Measurements from ENCODE around the gene ZFAND3. TPM values are rescaled to one million over a fixed set of nuclear protein-coding genes. Genes with fewer than 3 reads are reported as not detected.

The ZFAND3 gene
- total and polyA plus RNA-seq, 2 donors (not counting 1 experiment from before 2014, with no cell fraction given), result 13.5 to 58.3 TPM

DNA sequence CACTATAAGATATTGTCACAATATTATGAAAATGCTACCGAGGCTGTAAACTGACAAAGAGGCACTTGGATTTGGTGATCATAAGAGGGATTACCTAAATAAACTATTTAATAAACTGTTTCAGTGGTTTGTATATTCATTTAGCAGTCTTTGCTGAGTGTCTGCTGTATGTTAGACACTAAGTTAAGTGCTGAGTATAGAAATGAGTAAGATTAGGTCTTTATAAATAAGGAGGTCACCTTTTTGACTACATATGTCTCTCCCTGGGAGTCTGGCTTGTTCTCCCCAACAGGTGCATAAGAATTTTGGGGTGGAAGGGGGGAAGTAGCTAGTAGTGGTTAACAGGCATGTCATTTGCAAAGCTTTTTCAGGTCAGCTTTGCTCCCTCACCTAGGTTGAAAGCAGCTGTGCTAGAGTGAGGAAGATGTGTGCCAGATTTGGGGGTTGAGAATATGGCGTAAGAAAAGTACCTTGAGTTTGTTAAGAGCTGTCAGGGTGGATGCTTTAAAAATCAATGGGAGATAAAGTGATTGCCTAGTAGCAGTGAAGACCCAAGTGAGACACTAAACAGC is 246.3 kb downstream of the ZFAND3 start:
- H3K27me3 ChIP-seq (replicated peaks in 1 of 4; ENCODE audit: control extremely low read depth in 1 of 4, control insufficient read depth in 3 of 4, insufficient read depth in 4 of 4, low read length in 3 of 4), result no peaks in the 10 kb centered on the region
- H3K79me2 ChIP-seq (ENCODE audit: control insufficient read depth, insufficient read depth, low read length), result no peaks in the 10 kb centered on the region
- no peak overlapping the region for H3K4me3 ChIP-seq (ENCODE audit: control extremely low read depth in 1 of 5, extremely low read depth in 1 of 5, insufficient read depth in 1 of 5, low read depth in 2 of 5, low read length in 4 of 5)
- peaks cover 3% of the 10 kb centered on the region for H4K20me1 ChIP-seq (ENCODE audit: control insufficient read depth, insufficient read depth, low read length, poor library complexity, severe bottlenecking)
- ChIA-PET CTCF (interaction anchor here (0.7 kb wide), 1 partner anchor 18 kb away, joined by 3 read pairs; no protein-coding TSS in a partner anchor), POLR2A (interaction anchor here (0.6 kb wide), 1 partner anchor 247 kb away, joined by 3 read pairs; no protein-coding TSS in a partner anchor)
- H3K36me3 ChIP-seq (replicated peaks in 1 of 2; ENCODE audit: control extremely low read depth in 1 of 2, control insufficient read depth in 1 of 2, extremely low read depth in 1 of 2, insufficient read depth in 2 of 2, low read length in 1 of 2), result peaks cover 13 to 20% of the 10 kb centered on the region in 2 experiments
- no peak overlapping the region for H3K4me2 ChIP-seq (replicated peaks; ENCODE audit: low read depth, low read length, poor library complexity, severe bottlenecking)
- H3K9ac ChIP-seq (ENCODE audit: low read length), result no peak overlapping the region
- intact Hi-C loops (cut with micrococcal nuclease), result no loop called here
- no peak for DNase-seq
- no peak for ATAC-seq (ENCODE audit: low read depth)
- Mint-ChIP-seq H3K4me3 (no peak overlapping the region), H3K27ac (peak overlapping the region; percentile 68), H3K9me3 (ENCODE audit: insufficient read depth) (no peaks in the 10 kb centered on the region), H3K4me1 (peaks cover 48% of the 10 kb centered on the region), H3K27me3 (no peaks in the 10 kb centered on the region)
- TF ChIP-seq EZH2 (IDR thresholded peaks at IDR 0.05; ENCODE audit: borderline replicate concordance, insufficient read depth, low read depth, low read length, poor library complexity, severe bottlenecking) (no peak), CTCF (IDR thresholded peaks at IDR 0.05) (no peak)
- WGBS (ENCODE audit: insufficient coverage), result no CpG with 5 or more reads among the region's 2 CpGs
- peak overlapping the region in 1 of 2 donors; percentile 4 for H3K27ac ChIP-seq (ENCODE audit: low read length in 2 of 2)
- no peaks in the 10 kb centered on the region for H3K9me3 ChIP-seq (ENCODE audit: control extremely low read depth in 1 of 3, control insufficient read depth in 2 of 3, insufficient read depth in 1 of 3, low read length in 2 of 3)
- H3K4me1 ChIP-seq (ENCODE audit: control insufficient read depth in 2 of 2, insufficient read depth in 2 of 2, low read length in 2 of 2), result peaks cover 10 to 12% of the 10 kb centered on the region in 2 donors
- no peak overlapping the region for H2AFZ ChIP-seq (ENCODE audit: insufficient read depth, low read depth, low read length, poor library complexity, severe bottlenecking)

GRCh38 chr6:38067263-38067980 is 247.9 kb downstream of the ZFAND3 start:
- H3K4me2 ChIP-seq (replicated peaks; ENCODE audit: low read depth, low read length, poor library complexity, severe bottlenecking), result no peak overlapping the region
- no peaks in the 10 kb centered on the region for H3K9me3 ChIP-seq (ENCODE audit: control extremely low read depth in 1 of 3, control insufficient read depth in 2 of 3, insufficient read depth in 1 of 3, low read length in 2 of 3)
- no peak overlapping the region for H2AFZ ChIP-seq (ENCODE audit: insufficient read depth, low read depth, low read length, poor library complexity, severe bottlenecking)
- CTCF ChIA-PET, result interaction anchor here (0.6 to 1.4 kb wide), 3 partner anchors 34 to 426 kb away, joined by 3 read pairs; no protein-coding TSS in a partner anchor
- ATAC-seq (ENCODE audit: low read depth) (no peak), DNase-seq (peak; percentile 26)
- Mint-ChIP-seq H3K4me1 (peaks cover 49% of the 10 kb centered on the region), H3K27me3 (no peaks in the 10 kb centered on the region), H3K27ac (peak overlapping the region; percentile 67), H3K9me3 (ENCODE audit: insufficient read depth) (no peaks in the 10 kb centered on the region), H3K4me3 (no peak overlapping the region)
- peaks cover 12 to 13% of the 10 kb centered on the region in 2 experiments for H3K36me3 ChIP-seq (replicated peaks in 1 of 2; ENCODE audit: control extremely low read depth in 1 of 2, control insufficient read depth in 1 of 2, extremely low read depth in 1 of 2, insufficient read depth in 2 of 2, low read length in 1 of 2)
- H3K79me2 ChIP-seq (ENCODE audit: control insufficient read depth, insufficient read depth, low read length), result peaks cover under 1% of the 10 kb centered on the region
- H4K20me1 ChIP-seq (ENCODE audit: control insufficient read depth, insufficient read depth, low read length, poor library complexity, severe bottlenecking), result no peaks in the 10 kb centered on the region
- no peak overlapping the region for H3K4me3 ChIP-seq (ENCODE audit: control extremely low read depth in 1 of 5, extremely low read depth in 1 of 5, insufficient read depth in 1 of 5, low read depth in 2 of 5, low read length in 4 of 5)
- WGBS (ENCODE audit: insufficient coverage), result 0% methylated on average over 1 of the region's 2 CpGs
- peak overlapping the region in 1 of 2 donors; percentile 48 for H3K27ac ChIP-seq (ENCODE audit: low read length in 2 of 2)
- no peaks in the 10 kb centered on the region for H3K27me3 ChIP-seq (replicated peaks in 1 of 4; ENCODE audit: control extremely low read depth in 1 of 4, control insufficient read depth in 3 of 4, insufficient read depth in 4 of 4, low read length in 3 of 4)
- POLR2A ChIA-PET, result no interaction called here
- H3K9ac ChIP-seq (ENCODE audit: low read length), result no peak overlapping the region
- peaks cover 10 to 12% of the 10 kb centered on the region in 2 donors for H3K4me1 ChIP-seq (ENCODE audit: control insufficient read depth in 2 of 2, insufficient read depth in 2 of 2, low read length in 2 of 2)
- intact Hi-C loops (cut with micrococcal nuclease), result no loop called here
- no peak for TF ChIP-seq EZH2 (IDR thresholded peaks at IDR 0.05; ENCODE audit: borderline replicate concordance, insufficient read depth, low read depth, low read length, poor library complexity, severe bottlenecking)
- no peak for TF ChIP-seq CTCF (IDR thresholded peaks at IDR 0.05)
